HEK293 (cell line): Measurements from ENCODE around the gene TEX2.
A peak's percentile ranks its signal among the peaks of the same experiment; 100 is the strongest.

Experiments
- EGR2 ChIP-seq: fragments of 450-650 bp; formaldehyde crosslinking; IDR thresholded peaks from 2 replicates; pipeline ENCODE4 v1.5.1; 2016; ENCODE audit warnings: low read depth, missing biosample characterization, missing genetic modification characterization
- ELK4 ChIP-seq: IDR thresholded peaks from 2 replicates; pipeline ENCODE4 v1.6.1; 2011; ENCODE audit warnings: mild to moderate bottlenecking, low read depth, low read length, borderline replicate concordance
- GLIS2 ChIP-seq: fragments of 450-650 bp; formaldehyde crosslinking; IDR thresholded peaks from 2 replicates; pipeline ENCODE4 v1.5.1; 2016; ENCODE audit warnings: missing biosample characterization, missing genetic modification characterization
- KLF1 ChIP-seq: fragments of 450-650 bp; formaldehyde crosslinking; IDR thresholded peaks from 2 replicates; pipeline ENCODE4 v1.5.1; 2016; ENCODE audit warnings: missing biosample characterization, missing genetic modification characterization
- KLF16 ChIP-seq: fragments of 450-650 bp; formaldehyde crosslinking; IDR thresholded peaks from 2 replicates; pipeline ENCODE4 v1.5.1; 2017; ENCODE audit warnings: missing biosample characterization, missing genetic modification characterization
- KLF7 ChIP-seq: fragments of 450-650 bp; formaldehyde crosslinking; IDR thresholded peaks from 2 replicates; pipeline ENCODE4 v1.5.1; 2016; ENCODE audit warnings: missing biosample characterization, missing genetic modification characterization, borderline replicate concordance
- MZF1 ChIP-seq: fragments of 450-650 bp; formaldehyde crosslinking; IDR thresholded peaks from 2 replicates; pipeline ENCODE4 v1.5.1; 2017; ENCODE audit warnings: missing biosample characterization, missing genetic modification characterization, borderline replicate concordance
- REST ChIP-seq: fragments of 450-650 bp; formaldehyde crosslinking; IDR thresholded peaks from 2 replicates; pipeline ENCODE4 v1.5.1; 2016; ENCODE audit warnings: missing biosample characterization, missing genetic modification characterization
- SCRT1 ChIP-seq: fragments of 450-650 bp; formaldehyde crosslinking; IDR thresholded peaks from 2 replicates; pipeline ENCODE4 v1.5.1; 2016; ENCODE audit warnings: missing biosample characterization, missing genetic modification characterization, borderline replicate concordance
- TRIM28 ChIP-seq: IDR thresholded peaks from 2 replicates; pipeline ENCODE4 v1.6.1; 2011; ENCODE audit warnings: low read length, control low read depth, borderline replicate concordance
- ZBTB1 ChIP-seq: fragments of 450-650 bp; formaldehyde crosslinking; IDR thresholded peaks from 2 replicates; pipeline ENCODE4 v1.5.1; 2016; ENCODE audit warnings: missing biosample characterization, missing genetic modification characterization
- ZBTB10 ChIP-seq: fragments of 450-650 bp; formaldehyde crosslinking; IDR thresholded peaks from 2 replicates; pipeline ENCODE4 v1.5.1; 2016; ENCODE audit warnings: missing biosample characterization, missing genetic modification characterization
- ZBTB48 ChIP-seq: fragments of 450-650 bp; formaldehyde crosslinking; IDR thresholded peaks from 2 replicates; pipeline ENCODE4 v1.5.1; 2016; ENCODE audit warnings: missing biosample characterization, missing genetic modification characterization
- ZFP69B ChIP-seq: fragments of 450-650 bp; formaldehyde crosslinking; IDR thresholded peaks from 2 replicates; pipeline ENCODE4 v1.5.1; 2016; ENCODE audit warnings: missing biosample characterization, missing genetic modification characterization
- ZNF16 ChIP-seq: fragments of 450-650 bp; formaldehyde crosslinking; IDR thresholded peaks from 2 replicates; pipeline ENCODE4 v1.5.1; 2016; ENCODE audit warnings: low read depth, missing biosample characterization, missing genetic modification characterization
- ZNF18 ChIP-seq: fragments of 450-650 bp; formaldehyde crosslinking; IDR thresholded peaks from 2 replicates; pipeline ENCODE4 v1.5.1; 2016; ENCODE audit warnings: missing biosample characterization, missing genetic modification characterization
- ZNF239 ChIP-seq: fragments of 450-650 bp; formaldehyde crosslinking; IDR thresholded peaks from 2 replicates; pipeline ENCODE4 v1.5.1; 2016; ENCODE audit warnings: missing biosample characterization, missing genetic modification characterization
- ZNF324 ChIP-seq: fragments of 450-650 bp; formaldehyde crosslinking; IDR thresholded peaks from 2 replicates; pipeline ENCODE4 v1.5.1; 2016; ENCODE audit warnings: missing biosample characterization, missing genetic modification characterization
- ZNF423 ChIP-seq: fragments of 450-650 bp; formaldehyde crosslinking; IDR thresholded peaks from 2 replicates; pipeline ENCODE4 v1.5.1; 2016; ENCODE audit warnings: missing biosample characterization, missing genetic modification characterization
- ZNF426 ChIP-seq: fragments of 450-650 bp; formaldehyde crosslinking; IDR thresholded peaks from 2 replicates; pipeline ENCODE4 v1.5.1; 2017; ENCODE audit warnings: missing biosample characterization, missing genetic modification characterization, mild to moderate bottlenecking, inconsistent platforms, moderate library complexity
- ZNF473 ChIP-seq: fragments of 450-650 bp; formaldehyde crosslinking; IDR thresholded peaks from 2 replicates; pipeline ENCODE4 v1.5.1; 2017; ENCODE audit warnings: missing biosample characterization, missing genetic modification characterization
- ZNF513 ChIP-seq: fragments of 450-650 bp; IDR thresholded peaks from 2 replicates; pipeline ENCODE4 v1.5.1; 2018; ENCODE audit warnings: missing biosample characterization, missing genetic modification characterization
- ZNF521 ChIP-seq: fragments of 450-650 bp; formaldehyde crosslinking; IDR thresholded peaks from 2 replicates; pipeline ENCODE4 v1.5.1; 2017; ENCODE audit warnings: missing biosample characterization, mild to moderate bottlenecking, missing genetic modification characterization
- ZNF530 ChIP-seq: fragments of 450-650 bp; formaldehyde crosslinking; IDR thresholded peaks from 2 replicates; pipeline ENCODE4 v1.5.1; 2016; ENCODE audit warnings: low read depth, missing biosample characterization, missing genetic modification characterization
- ZNF549 ChIP-seq: fragments of 450-650 bp; IDR thresholded peaks from 2 replicates; pipeline ENCODE4 v1.5.1; 2018; ENCODE audit warnings: missing biosample characterization, missing genetic modification characterization, mild to moderate bottlenecking, inconsistent platforms, moderate library complexity
- ZNF621 ChIP-seq: fragments of 450-650 bp; formaldehyde crosslinking; IDR thresholded peaks from 2 replicates; pipeline ENCODE4 v1.5.1; 2017; ENCODE audit warnings: missing biosample characterization, missing genetic modification characterization
- ZNF658 ChIP-seq: fragments of 450-650 bp; formaldehyde crosslinking; IDR thresholded peaks from 2 replicates; pipeline ENCODE4; 2016; ENCODE audit warnings: missing biosample characterization, missing genetic modification characterization
- ZNF677 ChIP-seq: fragments of 450-650 bp; IDR thresholded peaks from 2 replicates; pipeline ENCODE4 v1.5.0; 2018; ENCODE audit warnings: missing biosample characterization, mild to moderate bottlenecking, missing genetic modification characterization, moderate library complexity
- ZNF692 ChIP-seq: fragments of 450-650 bp; formaldehyde crosslinking; IDR thresholded peaks from 2 replicates; pipeline ENCODE4 v1.5.1; 2016; ENCODE audit warnings: missing biosample characterization, missing genetic modification characterization

Gene TEX2

GRCh38 chr17:64263000-64263766 lies at the start of gene TEX2 (continued):
- TF ChIP-seq REST (tag by site-specific recombination), result no peak
- TF ChIP-seq ZNF426 (tag by site-specific recombination), result no peak
- TF ChIP-seq ZNF239 (tag by site-specific recombination), result no peak
- TF ChIP-seq ZNF423, result no peak
- no peak for TF ChIP-seq ZBTB1 (tag by site-specific recombination)
- no peak for TF ChIP-seq KLF7
- no peak for TF ChIP-seq MZF1
- peak; percentile 23; the same call in 1 of the 2 replicates for TF ChIP-seq ZBTB48 (tag by site-specific recombination)
- no peak for TF ChIP-seq ZNF549 (tag by site-specific recombination)
- TF ChIP-seq ZBTB10 (tag by site-specific recombination), result no peak
- TF ChIP-seq TRIM28, result no peak
- no peak for TF ChIP-seq ZNF324 (tag by site-specific recombination)
- TF ChIP-seq ZNF521 (tag by site-specific recombination), result no peak
- TF ChIP-seq ZNF513 (tag by site-specific recombination), result no peak
- no peak for TF ChIP-seq ZNF530 (tag by site-specific recombination)
- no peak for TF ChIP-seq ZNF677 (tag by site-specific recombination)
- TF ChIP-seq EGR2 (tag by site-specific recombination), result 0 out of 2 replicates have a peak, but pooled peaks have one; percentile 28
- no peak for TF ChIP-seq ZNF18 (tag by site-specific recombination)
- no peak for TF ChIP-seq GLIS2 (tag by site-specific recombination)
- TF ChIP-seq ZNF692 (tag by site-specific recombination), result peak; percentile 99
- TF ChIP-seq ZNF658, result no peak
- no peak for TF ChIP-seq ZNF473 (tag by site-specific recombination)
- no peak for TF ChIP-seq ZNF16 (tag by site-specific recombination)
- TF ChIP-seq KLF1 (tag by site-specific recombination), result 0 out of 2 replicates have a peak, but pooled peaks have one; percentile 15
- no peak for TF ChIP-seq ZNF621 (tag by site-specific recombination)
- TF ChIP-seq SCRT1, result peak; percentile 85
- no peak for TF ChIP-seq KLF16 (tag by site-specific recombination)
- TF ChIP-seq ELK4, result no peak; the same call in 1 of the 2 replicates
- peak; percentile 98 for TF ChIP-seq ZFP69B (tag by site-specific recombination)
